Smooth muscle cell of the pulmonary artery (primary cell): ENCODE data around the gene AP1B1. TPM values are rescaled to one million over a fixed set of nuclear protein-coding genes. Genes with fewer than 3 reads are reported as not detected.

Experiments used
- total RNA-seq: library from RNA; depleted of rRNA; stranded (reverse); fragments of >200 nt; gene quantifications from 2 replicates; pipeline ENCODE4 v1.2.3, GENCODE V29; 2014

AP1B1 gene
- 50.6 and 58.5 TPM in 2 replicates for total RNA-seq

GRCh38 chr22:29387921-29388758 lies at the start of gene AP1B1:
Gene AP1B1, minus strand, starts transcription at chr22:29388570. Its CDS starts 21,327 bp downstream, at chr22:29367243.

GRCh38 chr22:29315286-29316140 lies 72.9 kb downstream of the AP1B1 start, which contains the start of gene RASL10A:
Gene RASL10A, minus strand, starts transcription at chr22:29315697. Its CDS starts 451 bp downstream, at chr22:29315246.

GRCh38 chr22:29306175-29306834 lies 82.1 kb downstream of the AP1B1 start, which contains the start of gene GAS2L1:
Gene GAS2L1, plus strand, starts transcription at chr22:29306650. Its CDS starts 1,456 bp downstream, at chr22:29308106.

Other genes starting within 250 kb of the AP1B1 start
- gene EMID1, start 182.7 kb downstream of the AP1B1 start, total RNA-seq = not detected in 2 replicates
- gene RHBDD3, start 120.6 kb downstream of the AP1B1 start, total RNA-seq = 17.6 and 24.5 TPM in 2 replicates
- 102 and 105 TPM in 2 replicates for gene EWSR1, start 120.3 kb downstream of the AP1B1 start, total RNA-seq
- gene GAS2L1, start 81.9 kb downstream of the AP1B1 start, total RNA-seq = 16.0 and 19.1 TPM in 2 replicates
- not detected in 2 replicates for gene RASL10A, start 72.9 kb downstream of the AP1B1 start, total RNA-seq
- not detected in 2 replicates for gene RFPL1, start 50.0 kb upstream of the AP1B1 start, total RNA-seq
- 0.20 and 0.53 TPM in 2 replicates for gene NEFH, start 91.6 kb upstream of the AP1B1 start, total RNA-seq
- 39.4 and 62.9 TPM in 2 replicates for gene THOC5, start 165.2 kb upstream of the AP1B1 start, total RNA-seq
- 42.0 and 46.4 TPM in 2 replicates for gene NIPSNAP1, start 192.5 kb upstream of the AP1B1 start, total RNA-seq
- gene NF2, start 215.1 kb upstream of the AP1B1 start, total RNA-seq = 50.8 and 65.8 TPM in 2 replicates